PC-9 (cell line): ENCODE measurements around the gene GATB. TPM values are rescaled to one million over a fixed set of nuclear protein-coding genes. Genes with fewer than 3 reads are reported as not detected.

Source experiments
- BruUV-seq: library from RNA; stranded (reverse); fragments of 400-500 nt; replicated peaks from 2 replicates; lab custom pipeline; 2021; lab: Mats Ljungman, UMichigan
- CTCF ChIA-PET: fragments of 300-600 bp; sonication (Branson Sonifier 250); formaldehyde crosslinking; loops from one replicate; lab custom pipeline; 2022; ENCODE audit warnings: antibody characterized with exemption; lab: Charles Lee
- POLR2A ChIA-PET: fragments of 300-600 bp; sonication (Branson Sonifier 250); formaldehyde crosslinking; loops from one replicate; lab custom pipeline; 2022; ENCODE audit warnings: antibody characterized with exemption; ENCODE audit not compliant: unreplicated experiment; lab: Charles Lee
- DNase-seq, 2 experiments: peaks; one replicate each; pipeline versions ENCODE4 v3.0.0 to v3.0.0-alpha.2; 2015 to 2022; ENCODE audit warnings: mixed read lengths in 1 of 2
- H2AFZ ChIP-seq: fragments of 200-600 bp; sonication (generic); 2 replicates; pipeline ENCODE4 v1.8.1; 2017; ENCODE audit warnings: antibody characterized with exemption
- H3F3A ChIP-seq: fragments of 200-600 bp; sonication (generic); 2 replicates; pipeline ENCODE4 v1.8.1; 2017; ENCODE audit warnings: antibody characterized with exemption, mild to moderate bottlenecking, low read depth; ENCODE audit not compliant: insufficient read depth
- H3K27ac ChIP-seq: fragments of 200-600 bp; sonication (generic); 2 replicates; pipeline ENCODE4 v1.6.1; 2016; ENCODE audit warnings: mixed run types
- H3K27me3 ChIP-seq: fragments of 200-600 bp; sonication (generic); 2 replicates; pipeline ENCODE4 v1.6.1; 2016; ENCODE audit warnings: low read depth, mixed run types; ENCODE audit not compliant: insufficient read depth
- H3K36me3 ChIP-seq: fragments of 200-600 bp; sonication (generic); 2 replicates; pipeline ENCODE4 v1.6.1; 2016; ENCODE audit warnings: low read depth, mixed run types
- H3K4me1 ChIP-seq: fragments of 200-600 bp; sonication (generic); replicated peaks from 2 replicates; pipeline ENCODE4 v1.6.1; 2016; ENCODE audit warnings: mixed run types; ENCODE audit not compliant: insufficient read depth
- H3K4me2 ChIP-seq: fragments of 200-600 bp; sonication (generic); 2 replicates; pipeline ENCODE4 v1.6.1; 2017; ENCODE audit warnings: mixed run types
- H3K4me3 ChIP-seq: fragments of 200-600 bp; sonication (generic); 2 replicates; pipeline ENCODE4 v1.6.1; 2016; ENCODE audit warnings: mixed run types
- H3K79me2 ChIP-seq: fragments of 200-600 bp; sonication (generic); 2 replicates; pipeline ENCODE4 v1.6.1; 2017; ENCODE audit warnings: low read depth, mixed run types
- H3K9me2 ChIP-seq: fragments of 200-600 bp; sonication (generic); 2 replicates; pipeline ENCODE4 v1.8.1; 2017; ENCODE audit warnings: mild to moderate bottlenecking; ENCODE audit not compliant: insufficient read depth
- H3K9me3 ChIP-seq: fragments of 200-600 bp; sonication (generic); 2 replicates; pipeline ENCODE4 v1.8.1; 2016; ENCODE audit warnings: low read depth; ENCODE audit not compliant: insufficient read depth
- H4K20me1 ChIP-seq: fragments of 200-600 bp; sonication (generic); 2 replicates; pipeline ENCODE4 v1.8.1; 2017; ENCODE audit not compliant: insufficient read depth
- EZH2 ChIP-seq: fragments of 200-600 bp; sonication (generic); IDR thresholded peaks from 2 replicates; pipeline ENCODE4 v1.8.0; 2017; ENCODE audit warnings: antibody characterized with exemption, low read depth
- intact Hi-C: fragments of 100-400 bp; cut with micrococcal nuclease; formaldehyde crosslinking; loops from one replicate; pipeline ENCODE4 v1.10.0; 2022; ENCODE audit not compliant: unreplicated experiment
- total RNA-seq: library from RNA; stranded (reverse); gene quantifications from 2 replicates; pipeline ENCODE4 v1.2.3, GENCODE V29; 2021
- TF ChIP-seq, protein P1 (sequence below): fragments of 200-600 bp; sonication (generic); conservative IDR thresholded peaks from 2 replicates; pipeline ENCODE4 v1.6.1; 2017; ENCODE audit warnings: mixed run types, antibody characterized with exemption, mild to moderate bottlenecking, moderate library complexity

GATB gene
- total RNA-seq, 1 experiment from 2014 or later: 24.2 TPM

DNA sequence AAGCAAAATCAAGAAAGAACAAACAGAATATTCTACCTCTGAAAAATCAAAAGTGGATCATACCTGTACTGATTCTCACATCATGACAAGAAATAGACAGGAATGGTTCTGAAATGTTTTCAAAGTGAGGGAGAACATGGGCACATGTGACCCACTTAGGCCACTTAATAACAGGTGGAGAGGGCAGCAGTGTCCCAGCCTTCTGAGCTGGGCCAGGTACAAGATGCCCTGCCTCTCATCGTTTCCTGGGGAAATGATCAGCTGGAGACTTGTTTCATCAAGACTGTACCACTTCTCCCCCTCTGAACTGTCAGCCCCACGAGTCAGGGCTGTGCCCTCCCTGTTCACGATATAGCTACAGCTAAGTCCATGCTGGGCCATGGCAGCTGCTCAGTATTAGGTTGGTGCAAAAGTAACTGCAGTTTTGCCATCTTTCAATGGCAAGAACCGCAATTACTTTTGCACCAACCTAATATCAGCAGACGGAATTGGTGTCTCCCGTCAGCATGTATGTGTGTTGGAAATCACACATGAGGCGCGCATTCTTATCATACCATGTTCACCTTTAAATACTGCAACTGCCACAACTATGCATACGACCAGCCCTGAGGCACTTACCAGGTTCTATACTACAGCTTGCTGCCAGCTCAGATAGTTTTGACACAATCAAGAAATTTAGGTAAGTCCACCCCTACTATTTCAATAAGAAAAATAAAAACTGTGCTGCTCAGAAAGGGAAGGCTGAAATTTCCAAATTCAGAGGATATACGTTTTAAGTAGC lies 71.4 kb downstream of the GATB start:
- no peak overlapping the region for H3K4me3 ChIP-seq
- no peaks in the 10 kb centered on the region for H3K36me3 ChIP-seq
- no peak for DNase-seq
- ChIA-PET CTCF (no interaction called here), POLR2A (no interaction called here)
- no peak for TF ChIP-seq EZH2
- TF ChIP-seq, protein P1, sequence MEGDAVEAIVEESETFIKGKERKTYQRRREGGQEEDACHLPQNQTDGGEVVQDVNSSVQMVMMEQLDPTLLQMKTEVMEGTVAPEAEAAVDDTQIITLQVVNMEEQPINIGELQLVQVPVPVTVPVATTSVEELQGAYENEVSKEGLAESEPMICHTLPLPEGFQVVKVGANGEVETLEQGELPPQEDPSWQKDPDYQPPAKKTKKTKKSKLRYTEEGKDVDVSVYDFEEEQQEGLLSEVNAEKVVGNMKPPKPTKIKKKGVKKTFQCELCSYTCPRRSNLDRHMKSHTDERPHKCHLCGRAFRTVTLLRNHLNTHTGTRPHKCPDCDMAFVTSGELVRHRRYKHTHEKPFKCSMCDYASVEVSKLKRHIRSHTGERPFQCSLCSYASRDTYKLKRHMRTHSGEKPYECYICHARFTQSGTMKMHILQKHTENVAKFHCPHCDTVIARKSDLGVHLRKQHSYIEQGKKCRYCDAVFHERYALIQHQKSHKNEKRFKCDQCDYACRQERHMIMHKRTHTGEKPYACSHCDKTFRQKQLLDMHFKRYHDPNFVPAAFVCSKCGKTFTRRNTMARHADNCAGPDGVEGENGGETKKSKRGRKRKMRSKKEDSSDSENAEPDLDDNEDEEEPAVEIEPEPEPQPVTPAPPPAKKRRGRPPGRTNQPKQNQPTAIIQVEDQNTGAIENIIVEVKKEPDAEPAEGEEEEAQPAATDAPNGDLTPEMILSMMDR: no peak
- H3K79me2 ChIP-seq: no peaks in the 10 kb centered on the region
- H4K20me1 ChIP-seq: no peaks in the 10 kb centered on the region
- no peaks in the 10 kb centered on the region for H3K27me3 ChIP-seq
- BruUV-seq: no TSS peak
- intact Hi-C loops: no loop called here
- no peaks in the 10 kb centered on the region for H3F3A ChIP-seq
- H2AFZ ChIP-seq: no peak overlapping the region
- no peaks in the 10 kb centered on the region; the same call in 1 of the 2 replicates for H3K4me1 ChIP-seq
- no peaks in the 10 kb centered on the region for H3K9me3 ChIP-seq
- no peak overlapping the region for H3K27ac ChIP-seq
- no peak overlapping the region for H3K4me2 ChIP-seq
- H3K9me2 ChIP-seq: no peaks in the 10 kb centered on the region

DNA sequence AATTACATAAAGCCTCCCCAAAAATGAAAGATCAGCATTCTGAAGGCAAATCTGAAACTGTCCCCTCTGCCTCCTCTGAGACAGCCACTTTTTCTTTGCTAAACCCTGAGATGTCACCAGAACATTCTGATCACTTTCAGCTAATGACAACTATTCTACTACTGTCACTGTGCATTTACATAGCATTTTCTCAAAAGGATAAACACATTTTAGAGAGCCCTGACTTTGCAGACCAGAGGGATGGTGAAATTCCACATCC lies 72.1 kb downstream of the GATB start:
- Histone ChIP-seq H3K4me3 (no peak overlapping the region), H3K79me2 (no peaks in the 10 kb centered on the region), H3K27me3 (no peaks in the 10 kb centered on the region), H3K4me1 (no peaks in the 10 kb centered on the region; the same call in 1 of the 2 replicates), H3F3A (no peaks in the 10 kb centered on the region), H3K9me3 (no peaks in the 10 kb centered on the region), H3K4me2 (no peak overlapping the region), H3K36me3 (no peaks in the 10 kb centered on the region), H3K9me2 (no peaks in the 10 kb centered on the region), H3K27ac (no peak overlapping the region), H4K20me1 (no peaks in the 10 kb centered on the region), H2AFZ (no peak overlapping the region)
- CTCF ChIA-PET: no interaction called here
- DNase-seq: no peak
- TF ChIP-seq EZH2: no peak
- TF ChIP-seq, protein P1: no peak
- BruUV-seq: no TSS peak
- intact Hi-C loops: no loop called here
- POLR2A ChIA-PET: no interaction called here

DNA sequence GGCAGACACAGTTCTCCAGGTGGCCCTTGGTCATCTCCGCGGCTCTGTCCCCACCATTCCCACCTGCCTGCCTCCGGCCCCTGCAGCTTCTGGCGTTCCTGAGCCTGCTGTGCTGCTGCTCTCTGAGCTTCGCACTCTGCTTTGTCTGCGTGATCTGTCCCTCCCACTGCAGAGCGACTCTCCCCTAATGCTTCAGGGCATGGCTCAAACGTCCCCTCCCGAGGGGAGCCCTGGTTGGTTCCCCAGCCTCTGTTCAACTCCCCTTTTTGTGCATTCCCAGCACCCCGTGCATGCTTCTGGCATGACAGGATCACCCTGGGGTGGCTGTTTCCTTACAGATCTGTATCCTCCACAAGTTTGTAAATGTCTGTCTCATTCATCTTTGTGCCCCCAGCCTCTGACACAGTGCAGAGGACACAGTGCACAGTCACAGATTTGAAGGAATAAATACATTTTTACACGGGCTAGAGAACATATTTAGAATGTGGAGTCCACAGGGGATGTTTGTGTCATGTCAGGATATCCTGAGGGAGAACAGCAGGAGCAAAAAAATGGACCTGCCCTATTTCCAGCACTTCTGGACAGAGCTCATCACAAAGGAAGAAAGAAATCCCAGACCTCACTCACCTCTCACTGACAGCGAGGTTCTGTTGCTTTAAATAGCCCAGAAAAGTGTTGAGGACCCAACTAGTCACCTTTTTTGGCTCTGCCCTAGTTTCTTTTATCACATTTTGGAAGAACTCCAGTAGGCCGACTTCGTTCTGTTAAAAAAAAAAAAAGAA lies 72.6 kb downstream of the GATB start:
- no peak overlapping the region for H2AFZ ChIP-seq
- CTCF ChIA-PET: no interaction called here

More for the DNA sequence above, 72.6 kb downstream of the GATB start:
- Histone ChIP-seq H3K4me3 (no peak overlapping the region), H3K79me2 (no peaks in the 10 kb centered on the region), H3K27ac (no peak overlapping the region), H3K9me2 (no peaks in the 10 kb centered on the region), H3K4me1 (no peaks in the 10 kb centered on the region; the same call in 1 of the 2 replicates), H3K9me3 (no peaks in the 10 kb centered on the region), H3K27me3 (no peaks in the 10 kb centered on the region), H3F3A (no peaks in the 10 kb centered on the region), H3K36me3 (no peaks in the 10 kb centered on the region), H4K20me1 (no peaks in the 10 kb centered on the region), H3K4me2 (no peak overlapping the region)
- TF ChIP-seq, protein P1: no peak
- TF ChIP-seq EZH2: no peak
- POLR2A ChIA-PET: no interaction called here
- intact Hi-C loops: no loop called here
- no peak for DNase-seq
- BruUV-seq: no TSS peak
